ENCODE measurements around the gene EVPL.

- TF ChIP-seq ZNF639 (tag by site-specific recombination; IDR thresholded peaks at IDR 0.05) (no peak), ZNF433 (tag by site-specific recombination; IDR thresholded peaks at IDR 0.05; ENCODE audit: low read depth) (no peak), ZNF777 (tag by site-specific recombination; IDR thresholded peaks at IDR 0.05; ENCODE audit: borderline replicate concordance) (no peak), ZNF37A (tag by site-specific recombination; IDR thresholded peaks at IDR 0.05) (no peak), ZNF670 (tag by site-specific recombination; IDR thresholded peaks at IDR 0.05; ENCODE audit: low read depth) (no peak), PBX3 (CRISPR knock-in tag; IDR thresholded peaks at IDR 0.05) (no peak), ELK4 (IDR thresholded peaks at IDR 0.05; ENCODE audit: borderline replicate concordance, low read depth, low read length) (no peak), PATZ1 (tag by site-specific recombination; IDR thresholded peaks at IDR 0.05) (no peak), YY1 (tag by site-specific recombination; IDR thresholded peaks at IDR 0.05) (no peak), ZBTB8A (tag by site-specific recombination; IDR thresholded peaks at IDR 0.05) (no peak), ZNF274 (IDR thresholded peaks at IDR 0.05; ENCODE audit: low read length) (no peak), ZNF274 (tag by site-specific recombination; IDR thresholded peaks at IDR 0.05; ENCODE audit: borderline replicate concordance) (no peak), ZBTB6 (tag by site-specific recombination; IDR thresholded peaks at IDR 0.05) (no peak), ZBTB49 (tag by site-specific recombination; IDR thresholded peaks at IDR 0.05; ENCODE audit: low read depth) (no peak)
Measured at GRCh38 chr17:75970626-75971025, 56.5 kb downstream of the EVPL start.

Measured in HEK293 (cell line).